ENCODE results near the gene OR1F1. TPM values are rescaled to one million over a fixed set of nuclear protein-coding genes. Genes with fewer than 3 reads are reported as not detected.

Gene OR1F1
- total and polyA plus RNA-seq, 9 of the 15 experiments (the other 6 are each of a cell fraction or from before 2014, with no cell fraction given), result 0.15 to 0.61 (median 0.35) TPM; not detected in 3

DNA sequence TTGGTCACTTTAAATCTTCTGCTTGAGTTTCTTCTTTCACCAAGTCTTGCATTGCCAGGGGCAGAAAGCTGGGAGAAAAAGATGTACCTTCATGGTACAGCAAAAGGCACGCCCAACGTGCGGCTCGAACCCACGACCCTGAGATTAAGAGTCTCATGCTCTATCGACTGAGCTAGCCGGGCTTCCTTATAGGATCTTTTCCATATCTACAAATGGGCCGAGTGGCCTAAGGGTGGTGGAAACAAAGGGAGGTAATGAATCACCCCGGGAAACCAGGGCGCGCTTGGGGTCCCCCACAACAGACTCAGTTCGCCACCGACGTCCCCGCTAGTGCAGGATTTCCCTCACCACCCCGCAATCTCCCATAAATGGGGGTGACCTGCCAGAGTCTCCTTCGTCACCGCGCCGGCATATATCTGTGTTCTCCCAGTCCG is 7.5 kb upstream of the OR1F1 start:
- CTCF ChIA-PET (ENCODE audit: low intra/inter-chr PET ratio), result no interaction called here
- Histone ChIP-seq H3K27ac (ENCODE audit: extremely low read depth, low read depth, low read length) (no peak overlapping the region), H3K27me3 (ENCODE audit: control insufficient read depth in 2 of 2, insufficient read depth in 2 of 2, low read length in 2 of 2) (no peaks in the 10 kb centered on the region)
- no peak for TF ChIP-seq JUN (IDR thresholded peaks at IDR 0.05; ENCODE audit: borderline replicate concordance, low read depth, low read length)
- no peak for TF ChIP-seq JUN (CRISPR knock-in tag; IDR thresholded peaks at IDR 0.05; ENCODE audit: borderline replicate concordance)
- TF ChIP-seq XRCC4 (IDR thresholded peaks at IDR 0.05; ENCODE audit: extremely low read depth, insufficient read depth, insufficient read length), result no peak
- no peak for TF ChIP-seq IRF2 (CRISPR knock-in tag; IDR thresholded peaks at IDR 0.05)
- TF ChIP-seq GABPB1 (CRISPR knock-in tag; IDR thresholded peaks at IDR 0.05), result 0 out of 2 replicates have a peak, but pooled peaks have one; percentile 35
- no peak for TF ChIP-seq ESRRB (CRISPR knock-in tag; IDR thresholded peaks at IDR 0.05; ENCODE audit: borderline replicate concordance)
- no peak for TF ChIP-seq SMAD2 (IDR thresholded peaks at IDR 0.05; ENCODE audit: low read depth, low read length)
- TF ChIP-seq MTF1 (CRISPR knock-in tag; IDR thresholded peaks at IDR 0.05; ENCODE audit: borderline replicate concordance), result no peak
- no peak for TF ChIP-seq KAT7 (CRISPR knock-in tag; IDR thresholded peaks at IDR 0.05; ENCODE audit: borderline replicate concordance)
- TF ChIP-seq RBBP5 (IDR thresholded peaks at IDR 0.05; ENCODE audit: borderline replicate concordance, insufficient read depth, low read length, poor library complexity, severe bottlenecking), result no peak
- TF ChIP-seq, protein P1, sequence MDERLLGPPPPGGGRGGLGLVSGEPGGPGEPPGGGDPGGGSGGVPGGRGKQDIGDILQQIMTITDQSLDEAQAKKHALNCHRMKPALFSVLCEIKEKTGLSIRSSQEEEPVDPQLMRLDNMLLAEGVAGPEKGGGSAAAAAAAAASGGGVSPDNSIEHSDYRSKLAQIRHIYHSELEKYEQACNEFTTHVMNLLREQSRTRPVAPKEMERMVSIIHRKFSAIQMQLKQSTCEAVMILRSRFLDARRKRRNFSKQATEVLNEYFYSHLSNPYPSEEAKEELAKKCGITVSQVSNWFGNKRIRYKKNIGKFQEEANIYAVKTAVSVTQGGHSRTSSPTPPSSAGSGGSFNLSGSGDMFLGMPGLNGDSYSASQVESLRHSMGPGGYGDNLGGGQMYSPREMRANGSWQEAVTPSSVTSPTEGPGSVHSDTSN (CRISPR knock-in tag; IDR thresholded peaks at IDR 0.05; ENCODE audit: low read depth), result no peak
- TF ChIP-seq, protein P1 (tag; conservative IDR thresholded peaks at IDR 0.05; ENCODE audit: low read depth), result no peak
- no peak for TF ChIP-seq HIVEP1 (CRISPR knock-in tag; IDR thresholded peaks at IDR 0.05)
- TF ChIP-seq ZNF354B (CRISPR knock-in tag; IDR thresholded peaks at IDR 0.05), result no peak
- TF ChIP-seq EP300 (IDR thresholded peaks at IDR 0.05; ENCODE audit: low read length), result peak; percentile 45; the same call in 1 of the 2 replicates

More for the DNA sequence above, 7.5 kb upstream of the OR1F1 start:
- Histone ChIP-seq H3K79me2 (ENCODE audit: control insufficient read depth, insufficient read depth, low read length) (no peaks in the 10 kb centered on the region), H3K36me3 (ENCODE audit: control insufficient read depth, insufficient read depth, low read length) (no peaks in the 10 kb centered on the region), H3K9ac (ENCODE audit: insufficient read depth in 1 of 2, low read depth in 2 of 2, low read length in 2 of 2) (peak overlapping the region in 1 of 2 experiments; percentile 86; a peak in 2 of 4 replicates), H3K4me1 (replicated peaks in 1 of 2; ENCODE audit: control insufficient read depth in 2 of 2, insufficient read depth in 2 of 2, low read length in 2 of 2) (peaks cover 13 to 30% of the 10 kb centered on the region in 2 experiments; a peak in 4 of 5 replicates), H3K9me3 (replicated peaks; ENCODE audit: control insufficient read depth, insufficient read depth, low read depth, low read length) (no peaks in the 10 kb centered on the region), H2AFZ (ENCODE audit: low read depth, low read length) (no peak overlapping the region), H3K4me3 (peak overlapping the region; percentile 26; the same call in 1 of the 2 replicates), H3K9me1 (ENCODE audit: control insufficient read depth, insufficient read depth, low read length) (no peaks in the 10 kb centered on the region), H4K20me1 (replicated peaks; ENCODE audit: control insufficient read depth, insufficient read depth, low read length) (no peaks in the 10 kb centered on the region), H3K4me2 (ENCODE audit: insufficient read depth, low read length) (peak overlapping the region; percentile 59)
- in situ Hi-C loops (cut with MboI) (no loop called here), intact Hi-C loops (cut with micrococcal nuclease) (loop anchor here (10.0 kb wide), 1 partner anchor 324 kb away; the partner anchor contains the start of gene CLUAP1)
- BruUV-seq (replicated peaks), result no TSS peak
- FAIRE-seq, result no peak
- peak in 3 of 4 experiments; percentile 27 to 81 (median 47) for DNase-seq (ENCODE audit: extremely low read depth in 1 of 4, low spot score in 3 of 4)
- POLR2A ChIA-PET, result interaction anchor here (1.1 kb wide), 1 partner anchor 10 kb away, joined by 3 read pairs; no protein-coding TSS in a partner anchor
- no peak; the same call in 2 of the 3 replicates for ATAC-seq
- WGBS (ENCODE audit: insufficient coverage, low coverage, missing lambda C conversion rate), result 12% methylated on average over 21 of the region's 21 CpGs
